NCI-H2107 (cell line): ENCODE measurements around the gene CYP4F2.
"Not testable (repeated sequence)": the region's sequence is repeated elsewhere in the genome, so short reads cannot be mapped to it uniquely, and the experiment has no call there.

Experiments used
- DNase-seq: peaks from one replicate; lab custom pipeline; 2025; lab: John Stamatoyannopoulos, UW

Gene CYP4F2, protein sequence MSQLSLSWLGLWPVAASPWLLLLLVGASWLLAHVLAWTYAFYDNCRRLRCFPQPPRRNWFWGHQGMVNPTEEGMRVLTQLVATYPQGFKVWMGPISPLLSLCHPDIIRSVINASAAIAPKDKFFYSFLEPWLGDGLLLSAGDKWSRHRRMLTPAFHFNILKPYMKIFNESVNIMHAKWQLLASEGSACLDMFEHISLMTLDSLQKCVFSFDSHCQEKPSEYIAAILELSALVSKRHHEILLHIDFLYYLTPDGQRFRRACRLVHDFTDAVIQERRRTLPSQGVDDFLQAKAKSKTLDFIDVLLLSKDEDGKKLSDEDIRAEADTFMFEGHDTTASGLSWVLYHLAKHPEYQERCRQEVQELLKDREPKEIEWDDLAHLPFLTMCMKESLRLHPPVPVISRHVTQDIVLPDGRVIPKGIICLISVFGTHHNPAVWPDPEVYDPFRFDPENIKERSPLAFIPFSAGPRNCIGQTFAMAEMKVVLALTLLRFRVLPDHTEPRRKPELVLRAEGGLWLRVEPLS

DNA sequence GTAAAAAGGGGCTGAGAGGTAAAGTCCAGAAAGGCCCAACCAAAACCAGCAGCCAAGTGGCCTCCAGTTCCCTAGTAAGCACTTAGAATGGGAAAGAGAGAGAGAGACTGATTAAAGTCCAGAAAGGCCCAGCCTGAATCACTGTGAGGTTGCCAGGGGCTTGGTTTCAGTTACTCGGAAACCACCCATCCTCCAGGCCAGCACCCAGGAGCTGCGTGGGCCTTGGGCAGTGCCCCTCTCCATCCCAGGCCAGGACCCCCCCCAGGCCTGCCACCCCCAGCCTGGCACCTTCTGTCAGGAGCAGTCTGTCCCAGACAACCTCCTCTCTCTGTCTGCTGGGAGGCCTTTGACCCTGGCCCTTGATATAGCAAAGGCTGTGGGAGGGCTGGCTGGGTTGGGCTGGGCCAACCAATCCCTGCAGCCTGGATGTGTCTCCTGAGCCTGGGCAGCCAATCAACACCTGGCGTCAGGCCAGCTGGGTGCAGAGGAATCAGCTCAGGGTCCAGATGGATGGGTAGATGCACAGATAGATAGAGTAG, at the start of gene CYP4F2:
Gene CYP4F2, minus strand, starts transcription at position 337 of the 539 bp plus-strand sequence. CDS start 463 bp downstream, outside the sequence.
- DNase-seq, result no peak

DNA sequence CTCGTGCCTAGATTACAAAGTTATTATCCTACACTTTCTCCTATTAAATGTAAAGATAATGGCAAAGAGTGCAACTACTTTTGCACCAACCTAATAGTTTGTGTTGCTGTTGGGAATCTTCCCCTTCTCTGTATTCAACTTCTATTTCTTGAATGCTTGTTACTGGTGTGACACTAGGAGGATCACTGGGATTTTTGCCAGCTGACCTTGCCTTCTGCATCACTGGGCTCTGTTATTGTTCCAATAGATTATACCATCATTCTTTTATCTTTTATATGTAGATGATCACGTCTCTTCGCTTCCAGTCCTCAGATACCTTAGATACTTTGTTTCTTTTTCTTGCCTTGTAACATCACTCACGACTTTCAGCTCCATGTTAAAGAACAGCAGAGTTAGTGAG, 47.4 kb upstream of the CYP4F2 start:
- DNase-seq, result no peak

DNA sequence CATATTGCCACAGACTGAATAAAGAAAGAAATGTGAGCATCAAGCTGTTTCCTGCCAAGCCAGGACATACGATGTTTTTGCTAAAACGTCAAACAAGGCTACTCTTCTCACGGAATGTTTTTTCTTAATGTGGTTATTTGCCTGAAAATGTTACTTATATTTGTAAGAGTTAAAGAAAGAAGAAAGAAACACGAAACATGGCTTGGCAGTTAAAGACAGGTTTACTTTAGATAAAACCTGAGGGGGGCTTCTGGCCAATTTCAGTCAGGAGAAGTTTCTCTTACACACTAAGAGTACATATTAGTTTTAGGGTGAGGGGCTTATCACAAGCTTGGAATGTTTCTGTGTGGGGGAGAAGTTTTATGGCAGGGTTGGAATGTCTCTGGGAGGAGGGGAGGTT, 46.5 kb upstream of the CYP4F2 start:
- no peak for DNase-seq

DNA sequence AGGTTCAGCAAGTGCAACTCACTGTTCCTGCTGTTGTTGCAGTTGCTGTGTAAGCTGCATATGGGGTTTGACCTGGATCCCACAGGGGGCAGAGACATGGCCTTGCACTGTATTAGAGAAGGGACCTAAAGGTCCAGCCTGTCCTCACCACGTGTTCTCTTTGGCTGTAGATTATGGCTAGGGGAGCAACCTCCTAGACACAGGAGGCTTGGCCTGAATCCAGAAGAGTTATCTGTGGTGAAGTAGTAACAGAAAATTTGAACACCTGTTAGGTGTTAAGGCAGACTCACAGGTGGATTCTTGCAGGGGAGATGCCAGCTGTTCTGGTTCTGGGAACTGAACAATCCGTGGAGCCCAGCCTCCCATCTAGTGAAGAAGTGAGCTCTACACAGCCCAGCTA, 39.9 kb upstream of the CYP4F2 start:
- DNase-seq, result no peak

DNA sequence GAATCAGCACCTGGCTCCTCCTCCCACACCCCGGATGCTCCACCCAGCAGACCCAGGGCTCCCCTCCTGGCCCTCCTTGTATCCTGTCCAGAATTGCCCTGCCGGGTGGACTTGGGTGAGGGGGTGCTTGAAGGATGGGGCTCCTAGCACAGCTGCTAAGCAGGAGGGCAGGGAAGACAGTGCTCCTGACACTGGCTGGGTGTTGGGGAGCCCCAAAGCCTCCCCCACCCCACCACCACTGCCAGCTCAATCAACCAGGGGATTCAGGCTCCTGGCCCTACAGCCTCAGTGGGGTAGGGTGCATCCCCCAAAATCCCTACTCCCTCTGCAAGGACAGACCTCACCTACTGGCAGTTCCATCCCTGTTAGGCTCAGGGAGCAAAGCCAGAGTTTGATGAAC, 39.1 kb upstream of the CYP4F2 start:
- DNase-seq, result no peak

DNA sequence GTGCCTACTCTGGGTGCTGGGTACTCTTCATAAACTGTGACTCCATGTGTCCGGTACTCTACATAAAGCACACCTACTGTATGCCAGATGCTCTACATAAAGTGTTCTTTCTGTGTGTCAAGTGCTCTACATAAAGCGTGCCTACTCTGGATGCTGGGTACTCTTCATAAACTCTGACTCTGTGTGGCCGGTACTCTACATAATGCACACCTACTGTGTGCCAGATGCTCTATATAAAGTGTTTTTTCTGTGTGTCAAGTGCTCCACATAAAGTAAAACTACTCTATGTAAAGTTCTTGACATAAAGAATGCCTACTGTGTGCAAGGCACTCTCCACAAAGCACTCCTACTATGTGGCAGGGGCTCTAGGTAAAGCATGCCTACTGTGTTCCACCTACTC, 38.3 kb upstream of the CYP4F2 start:
- no peak for DNase-seq

DNA sequence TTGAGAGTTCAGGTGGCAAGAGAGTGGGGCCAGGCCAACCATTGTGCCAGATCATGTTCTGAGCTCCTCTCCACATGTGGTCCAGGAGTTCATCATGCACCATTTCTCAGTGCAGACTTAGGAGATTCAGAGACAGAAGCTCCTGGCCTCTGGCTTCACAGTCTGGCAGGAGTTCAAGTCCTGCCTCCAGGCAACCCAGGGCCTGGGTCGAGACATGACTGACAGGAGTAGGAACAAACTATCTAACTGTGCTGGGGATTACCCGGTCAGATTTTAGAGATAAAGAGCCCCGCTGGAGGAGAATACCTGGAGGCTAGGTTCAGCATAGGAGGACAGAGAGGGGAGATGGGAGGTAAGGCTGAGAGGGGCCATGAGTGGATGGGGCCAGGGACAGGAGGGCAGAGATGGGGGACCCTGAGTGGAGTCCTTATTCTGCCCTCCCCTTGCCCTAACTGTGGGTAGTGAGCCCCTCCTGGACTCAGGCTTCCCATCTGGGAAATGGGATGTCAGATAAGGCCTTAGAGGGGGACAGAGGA, 37.4 kb upstream of the CYP4F2 start:
- no peak for DNase-seq

DNA sequence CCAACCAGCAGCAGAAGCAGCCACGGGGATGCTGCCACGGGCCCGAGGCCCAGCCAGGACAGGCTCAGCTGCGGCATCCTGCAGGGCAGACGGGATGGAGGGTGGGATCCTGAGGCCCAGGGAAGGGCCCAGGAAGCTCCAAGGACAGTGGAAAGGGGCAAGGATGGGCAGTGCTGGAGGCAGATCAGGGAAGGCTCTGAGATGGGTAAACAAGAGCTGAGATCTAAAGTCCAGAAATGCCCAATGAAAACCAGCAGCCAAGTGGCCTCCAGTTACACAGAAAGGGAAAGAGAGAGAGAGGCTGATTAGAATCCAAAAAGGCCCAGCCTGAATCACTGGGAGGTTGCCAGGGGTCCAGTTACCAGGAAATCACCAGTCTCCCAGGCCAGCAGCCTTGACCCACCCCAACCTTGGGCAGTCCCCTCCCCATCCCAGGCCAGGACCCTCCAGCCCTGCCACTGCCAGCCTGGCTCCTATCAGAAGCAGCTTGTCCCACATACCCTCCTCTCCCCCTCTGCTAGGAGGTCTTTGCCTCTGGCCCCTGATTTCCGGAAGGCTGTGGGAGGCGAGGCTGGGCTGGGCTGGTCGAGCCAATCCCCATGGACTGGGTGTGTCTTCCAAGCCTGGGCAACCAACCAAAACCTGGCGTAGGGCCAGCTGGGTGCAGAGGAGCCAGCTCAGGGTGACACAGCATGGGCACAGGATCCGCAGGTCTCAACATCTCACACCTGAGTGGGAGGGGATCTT, 36.6 kb upstream of the CYP4F2 start, which contains the start of gene CYP4F11:
Gene CYP4F11, minus strand, starts transcription at position 198 of the 747 bp plus-strand sequence. Its CDS starts 121 bp downstream, at position 77.
- peak; percentile 14 for DNase-seq

DNA sequence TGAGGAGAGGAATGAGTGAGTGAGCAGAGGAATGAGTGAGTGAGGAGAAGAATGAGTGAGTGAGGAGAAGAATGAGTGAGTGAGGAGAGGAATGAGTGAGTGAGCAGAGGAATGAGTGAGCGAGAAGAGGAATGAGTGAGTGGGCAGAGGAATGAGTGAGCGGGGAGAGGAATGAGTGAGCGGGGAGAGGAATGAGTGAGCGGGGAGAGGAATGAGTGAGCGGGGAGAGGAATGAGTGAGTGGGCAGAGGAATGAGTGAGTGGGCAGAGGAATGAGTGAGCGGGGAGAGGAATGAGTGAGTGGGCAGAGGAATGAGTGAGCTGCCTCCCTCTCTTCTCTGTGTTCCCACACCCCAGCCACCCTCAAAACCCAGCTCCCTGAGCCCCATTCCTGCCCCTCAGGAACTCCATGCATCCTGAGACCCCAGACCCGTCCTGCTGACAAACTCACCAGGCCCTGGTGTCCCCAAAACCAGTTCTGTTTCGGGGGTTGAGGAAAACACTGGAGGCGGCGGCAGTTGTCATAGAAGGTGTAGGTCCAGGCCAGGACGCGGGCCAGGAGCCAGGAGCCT, 36.0 kb upstream of the CYP4F2 start:
- DNase-seq, result not testable (repeated sequence)

DNA sequence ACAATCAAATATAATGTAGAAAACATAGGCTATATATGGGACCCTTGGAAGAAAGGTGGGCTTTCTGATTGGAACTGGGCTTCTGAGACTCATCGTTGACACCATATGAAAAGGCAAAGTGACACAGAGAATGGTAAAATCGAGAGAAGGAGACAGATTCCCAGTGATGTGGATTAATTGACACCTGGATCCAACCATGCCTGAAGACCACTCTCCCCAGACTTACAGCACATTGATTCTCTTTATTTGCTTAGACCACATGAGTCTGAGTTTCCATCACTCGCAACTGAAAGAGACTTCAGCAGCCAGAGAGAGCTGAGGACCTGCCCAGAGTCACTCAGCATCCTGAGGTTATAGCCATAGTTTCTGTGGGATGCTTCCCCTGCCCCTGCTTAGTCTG, 30.4 kb upstream of the CYP4F2 start:
- DNase-seq, result no peak

DNA sequence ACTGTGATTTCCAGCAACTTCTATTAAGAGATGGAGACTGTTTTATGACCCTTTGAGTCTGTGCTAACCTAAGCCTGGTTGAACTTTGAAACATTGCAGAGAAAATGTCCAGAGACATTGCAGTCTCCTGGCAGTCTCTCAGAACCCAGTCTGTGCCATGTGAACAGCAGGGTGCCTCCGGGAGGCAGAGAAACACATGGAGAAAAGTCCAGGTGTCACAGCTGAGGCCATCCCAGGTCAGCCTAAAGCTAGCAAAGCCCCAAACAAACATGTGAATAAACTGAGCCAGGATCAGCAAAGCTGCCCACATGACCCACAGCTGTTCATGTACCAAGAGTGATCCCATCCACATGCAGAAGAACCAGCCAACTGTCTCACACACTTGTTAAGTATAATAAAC, 28.6 kb upstream of the CYP4F2 start:
- no peak for DNase-seq

DNA sequence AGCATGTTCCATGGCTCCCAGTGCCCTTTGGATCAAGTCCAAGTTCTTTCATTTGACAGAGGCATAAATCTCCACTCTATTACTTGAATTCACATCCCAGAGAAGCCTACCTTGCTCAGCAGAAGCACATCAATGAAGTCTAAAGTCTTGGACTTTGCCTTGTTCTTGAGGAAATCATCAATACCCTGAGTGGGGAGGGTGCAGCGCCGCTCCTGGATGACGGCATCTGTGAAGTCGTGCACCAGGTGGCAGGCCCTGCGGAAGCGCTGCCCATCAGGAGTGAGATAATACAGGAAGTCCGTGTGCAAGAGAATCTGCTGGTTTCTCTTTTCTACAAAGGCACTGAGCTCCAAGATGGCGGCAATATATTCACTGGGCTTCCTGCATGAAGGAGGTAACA, 25.8 kb upstream of the CYP4F2 start:
- no peak for DNase-seq

DNA sequence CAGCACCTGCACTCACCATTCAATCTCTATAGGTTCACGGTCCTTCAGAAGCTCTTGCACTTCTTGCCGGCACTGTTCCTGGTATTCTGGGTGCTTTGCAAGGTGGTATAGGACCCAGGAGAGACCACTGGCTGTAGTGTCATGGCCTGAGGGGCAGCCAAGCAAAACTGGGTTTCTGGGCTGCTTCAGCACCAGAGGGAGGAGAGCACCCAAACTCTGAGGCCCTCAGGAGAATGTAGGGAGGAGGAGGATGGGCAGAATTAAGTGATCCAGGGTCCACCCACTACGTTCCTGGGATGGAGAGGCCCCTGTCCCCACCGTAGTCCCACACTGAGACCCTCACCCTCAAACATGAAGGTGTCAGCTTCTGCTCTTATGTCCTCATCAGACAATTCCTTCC, 24.1 kb upstream of the CYP4F2 start:
- no peak for DNase-seq

DNA sequence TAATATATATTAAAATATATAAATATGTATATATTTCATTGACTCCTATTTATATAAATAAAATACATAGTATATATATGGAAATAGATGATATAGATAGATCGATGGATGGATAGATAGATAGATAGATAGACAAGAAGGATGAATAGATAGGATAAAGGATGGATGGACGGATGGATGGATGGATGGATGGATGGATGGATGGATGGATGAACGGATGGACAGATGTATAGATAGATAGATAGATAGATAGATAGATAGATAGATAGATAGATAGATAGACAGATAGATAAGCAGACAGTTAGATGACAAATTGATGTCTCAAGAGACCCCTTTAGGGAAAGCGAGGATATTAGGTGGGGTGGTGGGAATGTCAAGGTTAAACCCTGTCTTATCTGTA, 21.4 kb upstream of the CYP4F2 start:
- DNase-seq, result no peak

DNA sequence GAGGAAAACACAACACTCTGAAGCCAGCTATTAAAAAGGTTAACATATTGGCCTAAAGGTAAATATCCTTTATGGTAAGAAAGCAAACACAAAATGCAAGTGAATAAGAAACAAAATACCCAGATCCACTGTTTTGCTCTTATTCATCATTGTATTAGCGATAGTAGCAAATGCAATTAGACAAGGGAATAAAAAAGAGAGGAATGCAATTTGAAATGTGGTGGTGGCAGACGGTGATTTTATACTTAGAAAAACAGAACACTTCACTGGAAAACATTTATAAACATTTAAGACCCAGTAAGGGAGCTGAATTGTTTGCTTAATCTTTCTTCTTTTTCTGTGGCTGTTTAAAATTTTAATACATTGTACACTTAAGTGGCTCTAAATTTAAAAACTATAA, 17.2 kb upstream of the CYP4F2 start:
- no peak for DNase-seq

DNA sequence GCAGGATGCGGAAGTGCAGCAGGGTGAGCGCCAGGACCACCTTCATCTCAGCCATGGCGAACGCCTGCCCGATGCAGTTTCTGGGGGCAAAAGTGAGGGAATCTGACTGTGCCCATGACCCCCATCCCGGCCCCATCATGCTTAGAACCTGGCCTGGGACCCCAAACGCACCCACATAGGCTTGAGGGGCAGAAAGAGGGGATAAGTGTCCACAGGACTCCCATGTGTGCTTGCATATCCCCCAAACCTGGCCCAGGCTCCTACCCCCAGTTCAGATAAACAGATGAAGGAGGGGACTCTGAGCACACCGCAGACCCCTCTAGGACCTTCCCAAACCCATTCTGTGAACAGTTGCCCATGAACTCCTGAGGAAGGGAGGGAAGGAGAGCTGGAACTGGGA, 16.0 kb upstream of the CYP4F2 start:
- DNase-seq, result no peak

DNA sequence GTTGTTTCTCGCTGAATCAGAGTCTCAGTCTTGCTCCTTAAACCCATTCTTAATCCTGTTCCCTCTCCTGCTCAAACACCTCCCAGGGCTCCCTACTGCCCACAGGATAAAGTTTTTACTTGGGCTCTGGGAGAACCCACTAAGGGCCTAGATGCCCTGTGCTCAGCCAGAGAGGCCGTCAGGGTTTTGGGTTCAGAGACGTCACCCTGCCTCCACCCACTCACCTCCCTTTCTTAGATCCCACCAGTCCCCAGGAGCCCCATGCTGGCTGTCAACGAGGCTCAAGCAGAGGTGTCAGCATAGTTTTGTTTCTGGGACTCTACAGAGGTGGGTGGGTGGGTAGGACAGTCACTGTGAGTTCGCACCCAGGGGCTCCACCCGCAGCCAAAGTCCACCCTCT, 15.5 kb upstream of the CYP4F2 start:
- DNase-seq, result no peak

DNA sequence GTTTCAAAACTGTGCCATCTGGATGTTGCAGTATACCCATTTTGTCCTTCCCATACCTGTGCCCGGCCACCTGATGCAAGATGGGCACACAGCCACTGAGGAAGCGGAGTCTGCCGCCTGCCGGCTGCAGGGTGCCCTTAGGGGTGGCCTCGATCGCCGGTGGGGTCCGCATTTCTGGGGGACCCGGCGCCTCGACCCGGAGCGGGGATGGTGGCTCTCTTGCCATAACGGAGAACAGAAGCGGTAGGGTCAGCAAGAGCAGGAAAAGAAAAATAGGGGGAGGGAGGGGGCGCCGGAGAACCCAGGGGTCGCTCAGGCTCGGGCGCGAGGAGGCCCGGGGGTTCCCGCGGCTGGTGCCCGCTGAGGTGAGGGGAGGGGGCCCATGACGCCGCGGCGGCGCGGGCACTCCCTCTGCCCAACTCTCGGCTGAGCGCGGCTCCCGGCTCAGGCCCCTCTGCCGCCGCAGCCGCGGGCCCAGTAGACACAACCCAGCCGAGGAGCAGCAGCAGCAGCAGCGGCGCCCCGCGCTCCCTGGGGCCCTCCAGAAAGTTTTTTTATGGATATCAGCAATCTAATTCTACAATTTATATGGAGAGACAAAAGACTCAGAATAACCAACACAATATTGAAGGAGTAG, 13.8 kb upstream of the CYP4F2 start:
- no peak for DNase-seq

DNA sequence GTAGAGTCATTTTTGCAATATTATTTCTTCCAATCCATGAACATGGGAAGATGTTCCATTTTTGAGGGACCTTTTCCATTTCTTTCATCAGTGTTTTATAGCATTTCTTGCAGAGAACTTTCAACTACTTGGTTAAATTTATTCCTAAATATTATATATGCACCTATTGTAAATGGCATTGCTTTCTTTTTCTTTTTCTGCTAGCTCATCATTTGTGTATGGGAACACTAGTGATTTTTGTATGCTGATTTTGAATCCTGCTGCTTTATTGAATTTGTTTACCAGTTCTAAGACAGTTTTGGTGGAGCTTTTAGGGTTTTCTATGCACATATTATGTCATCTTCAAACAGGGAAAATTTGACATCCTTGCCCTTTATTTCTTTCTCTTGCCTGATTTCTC, 7.2 kb upstream of the CYP4F2 start:
- no peak for DNase-seq

DNA sequence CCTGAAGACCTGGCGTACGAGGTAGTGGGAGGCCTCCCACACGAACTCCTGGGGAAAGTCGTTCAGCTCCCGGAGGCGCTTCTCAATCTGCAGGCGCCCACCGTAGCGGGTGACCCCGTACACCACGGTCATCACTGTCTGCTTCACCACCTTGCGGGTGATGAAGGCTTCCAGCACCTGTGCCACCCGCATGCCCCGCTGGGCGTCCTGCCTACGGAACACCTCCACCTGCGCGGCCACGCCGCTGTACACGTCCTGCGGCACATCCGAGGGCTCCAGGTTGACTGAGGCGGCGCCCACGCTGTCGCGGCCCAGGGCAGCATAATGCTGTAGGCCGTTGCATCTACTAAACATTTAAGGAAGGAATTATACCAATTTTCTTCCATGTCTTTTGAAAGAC, 5.0 kb upstream of the CYP4F2 start:
- DNase-seq, result not testable (repeated sequence)

DNA sequence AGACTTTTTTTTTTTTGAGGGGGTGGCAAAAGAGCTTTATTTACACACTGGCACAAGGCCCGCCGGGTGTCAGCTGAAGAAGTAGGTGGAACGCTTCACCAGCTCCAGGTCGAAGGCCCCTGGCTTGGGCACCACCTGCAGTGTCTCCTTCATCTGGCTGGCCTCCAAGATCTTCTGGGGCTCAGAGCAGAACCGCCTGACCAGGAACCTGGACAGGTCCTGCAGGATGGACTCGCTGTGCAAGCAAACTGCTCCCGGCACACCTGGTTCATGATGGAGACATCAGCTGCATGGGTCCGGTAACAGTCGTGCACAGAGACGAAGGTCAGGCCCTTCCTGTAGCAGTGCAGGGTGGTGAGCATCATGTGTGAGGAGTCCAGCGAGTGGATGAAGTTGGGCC, 4.4 kb upstream of the CYP4F2 start:
- no peak for DNase-seq

DNA sequence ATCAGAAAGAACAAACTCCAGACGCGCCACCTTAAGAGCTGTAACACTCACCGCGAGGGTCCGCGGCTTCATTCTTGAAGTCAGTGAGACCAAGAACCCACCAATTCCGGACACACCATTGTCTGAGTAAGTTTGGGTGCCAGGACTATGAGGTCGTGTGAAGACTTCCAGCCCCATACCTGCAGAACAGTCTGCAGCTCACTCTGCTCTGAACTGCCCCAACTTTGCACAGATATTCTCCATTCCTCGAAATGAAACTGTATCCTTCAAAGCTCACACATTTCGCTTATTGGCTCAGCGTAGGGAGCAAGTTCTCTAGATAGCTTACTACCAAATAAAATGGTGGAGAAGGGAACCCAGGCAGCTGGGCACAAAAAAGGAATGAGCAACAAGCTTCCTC, 2.6 kb upstream of the CYP4F2 start:
- DNase-seq, result no peak
